Testis (tissue), 2 donors: ENCODE data around the gene OGFOD1.

ENCODE experiments used
- CTCF ChIP-seq, 3 experiments: fragments of 450-650 bp in 2 of 3; fragments of 200-600 bp in 1 of 3; sonication (generic) in 1 of 3; IDR thresholded peaks; one replicate each; pipeline ENCODE4 v1.5.1; 2016 to 2019; ENCODE audit warnings: antibody characterized with exemption in 3 of 3, mild to moderate bottlenecking in 2 of 3, moderate library complexity in 1 of 3
- POLR2A ChIP-seq: fragments of 450-650 bp; IDR thresholded peaks from one replicate; pipeline ENCODE4 v1.6.1; 2017; ENCODE audit warnings: antibody characterized with exemption, mild to moderate bottlenecking, moderate library complexity

GRCh38 chr16:56491657-56492261 lies 40.4 kb downstream of the OGFOD1 start:
- no peak for TF ChIP-seq CTCF (IDR thresholded peaks at IDR 0.05)
- TF ChIP-seq POLR2A, result no peak
